ENCODE results near the gene GTPBP6.
"Not testable (repeated sequence)": the region's sequence is repeated elsewhere in the genome, so short reads cannot be mapped to it uniquely, and the experiment has no call there.

GTPBP6 gene

GRCh38 chrX:352181-352580 lies 33.6 kb upstream of the GTPBP6 start:
- no peak for DNase-seq

DNA sequence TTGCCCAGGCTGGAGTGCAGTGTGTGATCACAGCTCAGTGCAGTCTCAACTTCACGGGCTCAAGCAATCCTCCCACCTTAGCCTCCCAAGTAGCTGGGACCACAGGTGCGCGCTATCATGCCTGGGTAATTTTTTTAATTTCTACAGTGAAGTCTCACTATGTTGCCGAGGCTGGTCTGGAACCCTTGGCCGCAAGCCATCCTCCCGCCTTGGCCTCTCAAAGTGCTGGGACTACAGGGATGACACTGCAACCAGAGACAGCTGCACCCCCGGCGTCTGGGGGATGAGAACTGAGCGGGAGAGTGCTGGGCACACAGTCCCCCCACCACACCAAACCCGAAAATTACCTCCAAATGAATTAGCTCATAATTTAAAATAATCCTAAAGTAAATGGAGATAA lies 33.1 kb upstream of the GTPBP6 start:
- no peak for DNase-seq

DNA sequence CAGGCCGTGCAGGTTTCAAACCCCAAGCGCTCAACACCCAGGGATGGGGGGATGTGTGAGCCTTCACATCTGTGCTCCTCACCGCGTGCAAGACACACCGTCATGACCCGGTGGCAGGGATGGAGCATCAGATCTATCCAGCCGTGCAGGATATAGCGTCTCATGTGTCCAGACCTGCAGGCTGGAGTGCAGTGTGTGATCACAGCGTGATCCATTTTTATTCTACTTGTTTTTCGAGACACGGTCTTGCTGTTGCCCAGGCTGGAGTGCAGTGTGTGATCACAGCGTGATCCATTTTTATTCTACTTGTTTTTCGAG lies 32.7 kb upstream of the GTPBP6 start:
- DNase-seq: not testable (repeated sequence)

- DNase-seq: no peak
Measured at GRCh38 chrX:350534-351323, 32.1 kb upstream of the GTPBP6 start.

GRCh38 chrX:350148-350533 lies 31.5 kb upstream of the GTPBP6 start:
- no peak for DNase-seq

DNA sequence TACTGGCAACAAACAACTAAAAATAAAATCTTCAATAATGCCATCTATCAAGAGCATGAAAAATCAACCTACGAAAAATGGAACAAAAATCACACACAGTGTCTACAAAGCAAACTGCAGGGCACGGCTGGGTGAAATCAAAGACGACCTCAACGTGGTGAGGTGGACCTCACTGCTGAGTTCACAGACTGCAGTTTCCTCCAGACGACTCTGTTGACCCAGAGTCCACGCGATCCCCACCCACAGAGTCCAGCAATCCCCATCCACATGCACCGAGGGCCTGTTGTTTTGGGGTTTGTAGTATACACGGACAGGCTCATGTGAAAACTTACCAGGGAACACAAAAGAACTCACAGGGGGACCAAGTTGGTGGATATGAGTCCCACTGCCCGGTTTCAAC lies 31.1 kb upstream of the GTPBP6 start:
- DNase-seq: no peak

DNA sequence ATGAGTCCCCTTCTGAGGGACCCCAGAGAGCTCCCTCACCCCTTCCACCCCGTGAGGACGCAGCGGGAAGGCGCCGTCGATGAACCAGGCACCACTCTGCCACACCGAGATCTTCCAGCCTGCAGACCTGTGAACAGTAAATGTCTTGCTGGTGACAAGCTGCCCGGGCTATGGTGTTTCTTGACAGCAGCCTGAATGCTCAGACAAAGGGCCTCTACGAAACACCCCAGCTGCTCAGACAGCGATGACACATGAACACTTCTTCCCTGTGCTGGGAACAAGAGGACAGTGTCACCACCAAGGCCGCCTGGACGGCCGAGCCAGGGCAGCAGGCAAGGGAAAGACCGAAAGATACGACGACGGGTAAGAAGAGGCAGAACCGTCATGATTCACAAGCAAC lies 30.6 kb upstream of the GTPBP6 start:
- DNase-seq: no peak

GRCh38 chrX:348461-349117 lies 30.0 kb upstream of the GTPBP6 start:
- no peak for DNase-seq

DNA sequence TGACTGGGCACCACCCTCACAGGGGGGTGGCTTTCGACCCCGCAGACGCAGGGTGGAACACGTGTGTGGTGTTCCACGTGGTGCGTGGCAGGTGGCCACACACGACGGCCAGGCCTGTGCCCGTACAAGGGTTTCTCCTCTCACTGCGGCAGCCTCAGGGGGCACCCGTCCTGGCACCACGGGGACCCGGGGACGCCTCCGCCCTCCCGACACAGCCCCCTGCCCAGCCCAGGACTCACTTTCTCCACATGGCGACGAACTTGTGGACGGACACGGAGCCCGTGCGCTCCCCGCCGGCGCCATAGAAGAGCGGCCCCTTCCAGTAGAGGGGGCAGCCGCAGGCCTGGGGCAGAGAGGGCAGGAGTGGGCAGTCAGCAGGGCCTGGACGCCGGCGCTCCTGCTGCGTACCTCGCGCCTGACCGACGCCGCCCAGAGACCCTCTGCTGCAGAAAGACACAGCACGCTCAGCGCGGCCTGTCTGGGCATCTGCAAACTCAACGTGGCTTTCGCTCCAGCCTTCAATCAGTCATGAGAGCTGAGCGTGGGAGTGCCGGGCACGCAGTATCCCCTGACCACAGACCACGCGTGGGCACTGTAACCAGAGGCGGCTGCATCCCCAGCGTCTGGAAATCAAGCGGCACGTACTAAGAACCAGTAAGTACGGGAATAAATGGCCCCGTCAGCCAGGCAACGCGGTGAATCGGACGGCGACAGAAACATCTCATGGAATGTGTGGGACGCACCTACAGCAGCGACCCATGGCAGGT lies 28.9 kb upstream of the GTPBP6 start:
- no peak for DNase-seq

DNA sequence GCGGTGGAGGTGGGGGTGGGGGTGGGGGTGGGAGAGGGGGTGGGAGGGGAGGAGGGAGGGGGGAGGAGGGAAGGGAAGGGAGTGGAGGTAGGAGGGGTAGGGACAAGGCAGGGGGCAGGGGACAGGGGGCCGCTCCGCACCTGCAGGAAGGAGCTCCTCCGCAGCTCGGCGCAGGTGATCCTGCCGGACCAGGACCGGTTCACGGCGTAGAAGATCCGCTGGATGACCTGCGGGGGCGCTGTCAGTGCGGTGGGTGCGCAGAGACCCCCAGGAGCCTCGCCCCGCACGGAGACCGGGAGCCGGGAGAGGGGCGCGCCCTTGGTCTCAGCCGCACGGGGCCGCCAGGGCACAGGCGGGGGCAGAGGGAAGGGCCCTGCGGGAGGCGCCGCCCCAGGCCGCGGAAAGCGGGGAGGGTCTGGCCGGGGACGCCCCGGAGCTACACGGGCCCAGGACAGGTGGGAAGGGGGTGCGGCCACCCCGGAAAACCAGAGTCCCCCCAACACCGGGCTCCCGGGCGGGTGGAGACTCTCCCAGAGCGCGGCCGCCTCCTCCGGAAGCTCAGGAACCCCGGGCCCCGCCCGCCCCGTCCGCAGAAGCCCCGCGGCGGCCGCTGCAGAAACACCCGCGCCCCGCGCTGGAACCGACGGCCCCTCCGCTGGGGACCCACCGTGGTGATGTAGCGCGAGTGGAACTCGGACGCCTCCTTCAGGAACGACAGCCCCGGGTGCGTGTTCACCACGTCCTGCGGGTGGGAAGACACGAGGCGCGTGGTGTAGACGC lies 27.6 kb upstream of the GTPBP6 start:
- no peak for DNase-seq

- no peak for DNase-seq
Measured at GRCh38 chrX:345020-345925, 26.7 kb upstream of the GTPBP6 start.

DNA sequence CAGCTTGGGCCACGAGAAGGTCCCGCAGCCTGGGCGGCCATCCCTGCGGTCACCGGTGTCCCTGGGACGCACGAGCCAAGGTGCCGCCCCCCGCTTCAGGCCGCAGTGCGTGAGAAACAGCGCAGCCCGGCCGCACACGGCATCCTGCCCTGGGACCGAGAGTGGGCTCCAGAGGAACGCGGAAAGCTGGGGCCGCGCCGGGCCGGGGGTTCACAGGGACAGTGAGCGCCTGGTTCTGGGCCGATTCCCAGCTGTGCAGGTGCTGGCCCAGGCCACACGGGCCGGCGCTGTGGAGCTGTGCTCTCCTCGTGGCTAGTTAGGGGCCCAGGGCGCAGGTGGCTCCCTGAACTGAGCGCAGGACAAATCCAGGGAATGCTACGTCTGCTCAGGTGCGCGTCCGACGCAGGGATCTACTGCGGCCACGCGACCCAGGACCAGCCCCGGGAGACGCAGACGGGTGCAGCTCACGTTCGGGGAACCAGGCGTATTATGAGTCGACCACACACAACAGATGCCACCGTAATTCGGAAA lies 25.8 kb upstream of the GTPBP6 start:
- no peak for DNase-seq

GRCh38 chrX:341541-342101 lies 23.0 kb upstream of the GTPBP6 start:
- DNase-seq: no peak

DNA sequence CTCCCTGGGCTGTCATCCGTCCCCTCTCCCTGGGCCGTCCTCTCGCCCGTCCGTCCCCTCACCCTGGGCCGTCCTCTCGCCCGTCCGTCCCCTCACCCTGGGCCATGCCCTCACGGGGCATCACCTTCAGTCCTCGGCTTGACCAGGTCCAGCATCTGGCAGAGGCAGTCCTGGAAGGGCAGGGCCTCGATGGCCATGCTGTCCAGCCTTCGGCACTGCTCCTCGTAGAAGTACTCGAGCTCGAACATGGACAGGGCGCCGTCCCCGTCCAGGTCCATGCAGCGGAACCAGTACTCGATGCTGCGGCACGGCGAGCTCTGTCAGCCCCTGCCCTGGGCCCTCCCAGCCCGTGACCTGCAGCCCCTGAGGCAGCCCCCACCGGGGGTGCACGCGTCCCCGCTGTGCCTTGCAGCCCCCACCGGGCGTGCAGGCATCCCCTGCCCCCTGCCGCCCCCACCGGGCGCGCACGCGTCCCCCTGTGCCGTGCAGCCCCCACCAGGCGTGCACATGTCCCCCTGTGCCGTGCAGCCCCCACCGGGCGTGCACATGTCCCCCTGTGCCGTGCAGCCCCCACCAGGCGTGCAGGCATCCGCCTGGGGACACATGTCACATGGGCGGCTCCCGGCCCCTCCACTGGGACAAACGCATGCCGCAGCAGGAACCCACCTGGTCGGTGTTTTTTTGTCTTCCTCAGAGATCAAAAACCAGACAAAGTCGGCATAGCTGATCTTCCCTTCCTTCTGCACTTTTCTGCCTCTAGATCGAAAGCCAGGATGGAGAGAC lies 22.2 kb upstream of the GTPBP6 start:
- no peak for DNase-seq

DNA sequence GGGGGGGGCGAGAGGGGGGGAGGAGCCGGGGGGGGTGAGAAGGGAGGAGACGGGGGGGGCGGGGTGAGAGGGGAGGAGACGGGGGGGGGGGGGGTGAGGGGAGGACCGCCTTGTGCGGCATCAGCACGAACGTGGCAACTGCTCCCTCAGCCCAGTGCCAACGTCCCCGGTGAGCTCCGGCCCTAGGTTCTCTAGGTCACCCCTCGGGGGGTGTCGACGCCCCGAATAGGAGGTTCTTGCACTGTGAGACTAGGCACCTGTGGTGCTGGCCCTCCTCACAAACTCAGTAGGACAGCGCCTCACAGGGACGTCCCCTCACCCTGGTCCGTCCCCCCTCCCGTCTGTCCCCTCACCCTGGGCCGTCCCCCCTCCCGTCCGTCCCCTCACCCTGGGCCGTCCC lies 21.5 kb upstream of the GTPBP6 start:
- DNase-seq: no peak

- DNase-seq: no peak
Measured at GRCh38 chrX:338836-339400, 20.3 kb upstream of the GTPBP6 start.

GRCh38 chrX:338281-338835 lies 19.8 kb upstream of the GTPBP6 start:
- DNase-seq: no peak

DNA sequence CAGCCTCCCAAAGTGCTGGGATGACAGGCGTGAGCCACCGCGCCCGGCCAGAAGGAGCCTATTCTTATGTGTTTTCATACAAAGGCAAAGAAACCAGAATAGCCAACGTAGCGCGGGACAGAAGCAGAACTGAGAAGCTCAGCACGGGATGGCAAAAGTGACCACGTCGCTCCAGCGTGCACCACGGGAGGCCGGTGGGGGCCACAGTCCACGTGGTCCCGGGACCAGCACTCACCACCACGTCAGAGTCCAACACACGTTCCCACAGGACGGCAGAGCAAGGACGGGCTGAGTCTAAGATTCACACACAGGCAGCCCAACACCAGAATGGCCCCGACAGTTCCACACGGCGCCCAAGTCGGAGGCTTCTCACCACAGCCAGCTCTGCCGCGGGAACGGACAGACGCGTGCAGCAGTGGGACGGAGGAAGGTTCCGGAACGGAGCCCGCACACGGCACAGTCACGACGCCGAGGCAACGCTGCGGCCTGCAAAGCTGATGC lies 18.8 kb upstream of the GTPBP6 start:
- no peak for DNase-seq

GRCh38 chrX:336227-336626 lies 17.6 kb upstream of the GTPBP6 start:
- no peak for DNase-seq

DNA sequence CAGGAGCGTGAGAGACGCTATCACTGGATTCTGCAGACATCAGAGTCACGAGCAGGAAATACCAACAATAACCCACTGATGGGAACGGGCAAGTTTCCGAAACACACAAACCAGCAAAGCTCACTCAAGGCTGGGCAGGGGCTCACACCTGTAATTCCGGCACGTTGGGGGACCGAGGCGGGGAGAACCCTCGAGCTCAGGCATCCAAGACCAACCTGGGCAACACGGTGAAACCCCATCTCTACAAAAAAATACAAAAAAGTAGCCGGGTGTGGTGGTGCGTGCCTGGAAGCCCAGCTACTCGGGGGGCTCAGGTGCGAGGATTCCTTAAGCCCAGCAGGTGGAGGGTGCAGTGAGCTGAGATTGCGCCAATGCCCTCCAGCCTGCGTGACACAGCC lies 17.2 kb upstream of the GTPBP6 start:
- no peak for DNase-seq
